Skeletal muscle tissue (tissue), 4 donors: Measurements from ENCODE around the gene BNC2. TPM values are rescaled to one million over a fixed set of nuclear protein-coding genes. Genes with fewer than 3 reads are reported as not detected.

Experiments used
- H3K27ac ChIP-seq: one replicate; pipeline ENCODE4 v1.7.0; 2013; ENCODE audit warnings: mild to moderate bottlenecking, low read depth, low read length, inconsistent platforms
- H3K27me3 ChIP-seq, 3 donors: one replicate each; pipeline ENCODE4 v1.7.0; 2013; ENCODE audit warnings: low read length in 3 of 3; ENCODE audit not compliant: control insufficient read depth in 3 of 3, insufficient read depth in 3 of 3
- H3K36me3 ChIP-seq, 3 donors: one replicate each; pipeline ENCODE4 v1.7.0; 2013; ENCODE audit warnings: low read length in 3 of 3; ENCODE audit not compliant: control insufficient read depth in 3 of 3, insufficient read depth in 3 of 3
- H3K4me1 ChIP-seq, 3 donors: one replicate each; pipeline ENCODE4 v1.7.0; 2013; ENCODE audit warnings: low read length in 3 of 3, mild to moderate bottlenecking in 3 of 3; ENCODE audit not compliant: control insufficient read depth in 3 of 3, insufficient read depth in 3 of 3
- H3K4me3 ChIP-seq, 3 donors: one replicate each; pipeline ENCODE4 v1.7.0; 2013; ENCODE audit warnings: low read length in 3 of 3
- H3K9ac ChIP-seq, 3 donors: one replicate each; pipeline ENCODE4 v1.7.0; 2013; ENCODE audit warnings: low read length in 3 of 3, mild to moderate bottlenecking in 3 of 3, moderate library complexity in 2 of 3, low read depth in 1 of 3
- H3K9me3 ChIP-seq, 3 donors: one replicate each; pipeline ENCODE4 v1.7.0; 2013; ENCODE audit warnings: low read length in 3 of 3; ENCODE audit not compliant: control insufficient read depth in 3 of 3
- total RNA-seq: library from RNA; depleted of rRNA; stranded (reverse); fragments of >200 nt; gene quantifications from one replicate; pipeline ENCODE4 v1.2.3, GENCODE V29; 2014
- donor health status: Osteomylitis.

BNC2 gene
- total RNA-seq, 1 donor from 2014 or later, result 10.4 TPM

DNA sequence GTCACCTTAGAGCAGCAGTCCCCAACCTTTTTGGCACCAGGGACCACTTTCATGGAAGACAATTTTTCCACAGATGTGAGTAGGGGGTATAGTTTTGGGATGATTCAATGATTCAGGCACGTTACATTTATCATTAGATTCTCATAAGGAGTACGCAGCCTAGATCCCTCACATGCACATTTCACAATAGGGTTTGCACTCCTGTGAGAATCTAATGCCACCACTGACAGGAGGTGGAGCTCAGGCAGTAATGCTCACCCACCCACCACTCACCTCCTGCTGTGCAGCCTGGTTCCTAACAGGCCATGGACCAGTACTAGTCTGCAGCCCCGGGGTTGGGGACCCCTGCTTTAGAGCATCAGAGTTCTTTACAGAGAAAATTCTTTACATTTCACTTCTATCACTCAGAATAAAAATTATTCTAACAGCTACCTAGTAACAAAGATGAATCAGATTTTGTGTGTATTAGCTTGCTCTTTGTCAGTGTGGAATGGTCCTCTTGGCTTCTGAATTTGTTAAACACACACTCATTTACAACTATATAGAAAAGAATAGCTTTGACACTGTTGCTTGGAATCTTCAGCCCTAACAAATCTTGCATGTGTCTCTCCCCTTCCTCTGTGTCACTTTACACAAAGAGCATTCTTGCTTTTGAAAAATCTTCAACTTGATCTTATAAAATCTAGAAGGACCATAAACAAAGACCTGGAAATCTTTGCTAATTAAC is 438.6 kb downstream of the BNC2 start:
- no peaks in the 10 kb centered on the region for H3K36me3 ChIP-seq
- no peaks in the 10 kb centered on the region for H3K27me3 ChIP-seq
- H3K4me3 ChIP-seq, result no peak overlapping the region
- H3K9me3 ChIP-seq, result no peaks in the 10 kb centered on the region
- no peaks in the 10 kb centered on the region for H3K4me1 ChIP-seq
- H3K27ac ChIP-seq, result no peak overlapping the region
- H3K9ac ChIP-seq, result no peak overlapping the region

DNA sequence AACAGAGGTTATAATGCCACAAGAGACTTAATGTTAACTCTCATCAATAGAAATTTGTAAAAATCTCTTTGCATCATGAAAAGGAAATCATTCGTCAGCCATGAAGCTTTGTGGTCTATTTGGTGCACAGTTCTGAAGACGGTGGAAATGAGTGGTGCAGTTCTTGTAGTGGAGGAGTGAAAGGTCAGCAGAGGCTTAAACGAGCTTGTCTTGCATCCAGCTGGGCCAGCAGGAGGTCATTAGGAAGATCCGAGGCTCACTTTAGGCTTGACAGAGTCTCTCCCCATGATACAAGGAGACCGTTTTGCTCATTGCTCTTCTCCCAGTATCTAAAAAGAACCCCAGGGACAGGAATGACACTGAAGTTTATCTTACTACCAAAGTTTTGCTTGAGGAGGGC is 440.8 kb downstream of the BNC2 start:
- Histone ChIP-seq H3K4me3 (no peak overlapping the region), H3K27me3 (no peaks in the 10 kb centered on the region), H3K9me3 (no peaks in the 10 kb centered on the region), H3K27ac (no peak overlapping the region), H3K36me3 (no peaks in the 10 kb centered on the region), H3K9ac (no peak overlapping the region), H3K4me1 (no peaks in the 10 kb centered on the region)

- Histone ChIP-seq H3K4me1 (no peaks in the 10 kb centered on the region), H3K36me3 (no peaks in the 10 kb centered on the region), H3K27ac (no peak overlapping the region)
Observed at GRCh38 chr9:16427873-16428427, 442.5 kb downstream of the BNC2 start.

DNA sequence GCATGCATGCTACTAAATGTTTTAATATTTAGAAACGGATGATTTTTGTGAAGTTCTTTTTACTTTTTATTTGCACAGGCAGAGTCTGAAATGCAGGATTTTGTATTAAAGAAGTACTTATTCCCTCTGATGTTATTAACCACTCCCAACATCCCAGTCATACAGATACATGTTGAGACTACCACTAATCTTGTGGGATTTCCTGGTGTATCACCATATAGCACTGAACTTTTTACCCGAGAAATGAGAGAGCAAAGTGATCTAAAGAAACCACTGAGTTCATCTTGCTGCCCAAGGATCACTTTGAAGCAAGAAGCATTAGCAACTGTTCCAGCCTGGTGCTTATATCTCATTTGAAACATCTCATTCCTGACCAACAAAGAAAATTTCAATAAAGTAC is 443.8 kb downstream of the BNC2 start:
- H3K9me3 ChIP-seq, result no peaks in the 10 kb centered on the region
- no peak overlapping the region for H3K27ac ChIP-seq
- no peak overlapping the region for H3K4me3 ChIP-seq
- no peaks in the 10 kb centered on the region for H3K36me3 ChIP-seq
- H3K27me3 ChIP-seq, result no peaks in the 10 kb centered on the region
- no peak overlapping the region for H3K9ac ChIP-seq
- no peaks in the 10 kb centered on the region for H3K4me1 ChIP-seq

More at GRCh38 chr9:16427873-16428427, 442.5 kb downstream of the BNC2 start:
- Histone ChIP-seq H3K4me3 (no peak overlapping the region), H3K27me3 (no peaks in the 10 kb centered on the region), H3K9ac (no peak overlapping the region), H3K9me3 (no peaks in the 10 kb centered on the region)

GRCh38 chr9:16425562-16426231 is 444.8 kb downstream of the BNC2 start:
- no peaks in the 10 kb centered on the region for H3K27me3 ChIP-seq
- H3K9me3 ChIP-seq, result no peaks in the 10 kb centered on the region
- no peak overlapping the region for H3K9ac ChIP-seq
- H3K4me3 ChIP-seq, result no peak overlapping the region
- H3K27ac ChIP-seq, result no peak overlapping the region
- H3K36me3 ChIP-seq, result no peaks in the 10 kb centered on the region
- no peaks in the 10 kb centered on the region for H3K4me1 ChIP-seq

DNA sequence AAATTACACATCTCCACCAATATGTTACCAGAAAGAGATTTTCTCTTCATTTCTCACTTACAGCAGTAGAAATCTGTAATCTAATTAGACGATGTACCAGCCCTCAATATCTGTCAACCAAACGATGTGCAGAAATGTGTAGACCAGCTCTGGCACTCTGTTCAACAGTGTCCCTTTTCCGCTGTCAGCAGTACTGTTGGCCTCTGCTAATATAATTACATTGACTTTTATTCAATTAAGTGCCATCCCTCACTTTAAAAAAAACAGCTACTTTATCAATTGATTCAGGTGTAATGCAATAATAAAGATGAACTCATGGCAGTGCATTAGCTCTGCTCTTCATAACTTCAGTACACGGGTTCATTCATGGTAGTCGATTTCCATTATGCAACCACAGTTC is 448.4 kb downstream of the BNC2 start:
- Histone ChIP-seq H3K4me3 (no peak overlapping the region), H3K27me3 (no peaks in the 10 kb centered on the region), H3K9ac (no peak overlapping the region), H3K27ac (no peak overlapping the region), H3K4me1 (no peaks in the 10 kb centered on the region), H3K36me3 (peaks cover 0 to 5% (median 3%) of the 10 kb centered on the region in 3 donors), H3K9me3 (no peaks in the 10 kb centered on the region)

DNA sequence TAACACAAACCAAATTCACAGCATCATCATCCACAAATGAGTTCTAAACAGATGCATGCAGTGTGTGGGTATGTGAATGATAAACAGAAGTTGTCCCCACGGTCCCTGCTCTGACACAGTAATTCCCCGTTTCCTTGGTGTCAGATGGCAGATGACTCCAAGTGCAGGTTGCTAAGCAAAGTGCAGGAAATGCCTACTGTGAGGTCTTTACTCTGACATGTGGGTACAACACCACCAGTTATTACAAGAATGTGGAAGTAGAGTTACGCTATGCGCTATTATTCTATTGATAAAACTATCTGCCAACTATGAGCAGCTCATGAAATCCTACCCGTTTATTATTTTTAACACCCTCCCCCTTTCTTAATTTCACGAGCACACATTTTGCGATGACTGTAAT is 448.9 kb downstream of the BNC2 start:
- Histone ChIP-seq H3K27ac (no peak overlapping the region), H3K36me3 (peaks cover 0 to 5% (median 3%) of the 10 kb centered on the region in 3 donors), H3K4me3 (no peak overlapping the region), H3K9me3 (no peaks in the 10 kb centered on the region), H3K9ac (no peak overlapping the region), H3K27me3 (no peaks in the 10 kb centered on the region), H3K4me1 (no peaks in the 10 kb centered on the region)

- Histone ChIP-seq H3K27ac (no peak overlapping the region), H3K9me3 (no peaks in the 10 kb centered on the region), H3K4me1 (no peaks in the 10 kb centered on the region)
Observed at GRCh38 chr9:16419124-16419523, 451.3 kb downstream of the BNC2 start.

DNA sequence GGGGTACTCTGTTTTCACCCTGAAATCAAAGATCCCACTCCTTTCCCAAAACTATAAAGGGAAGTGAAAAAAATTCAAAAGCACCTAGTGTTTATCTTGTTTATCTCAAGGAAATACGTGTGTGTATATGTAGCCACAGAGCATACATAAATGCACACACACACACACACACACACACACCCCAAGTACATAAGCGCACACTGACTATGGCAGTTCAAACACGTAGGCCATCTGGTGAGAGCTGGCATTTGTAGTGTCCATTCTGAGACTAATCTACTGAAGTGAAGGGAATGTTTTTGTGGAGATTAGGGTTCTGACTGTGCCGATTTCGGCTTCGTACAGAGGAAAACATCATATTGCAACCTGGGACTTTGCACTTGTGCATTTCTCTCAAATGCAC is 451.7 kb downstream of the BNC2 start:
- H3K9ac ChIP-seq, result no peak overlapping the region
- H3K9me3 ChIP-seq, result no peaks in the 10 kb centered on the region
- peaks cover 0 to 5% (median 3%) of the 10 kb centered on the region in 3 donors for H3K36me3 ChIP-seq
- H3K4me1 ChIP-seq, result no peaks in the 10 kb centered on the region
- H3K27me3 ChIP-seq, result no peaks in the 10 kb centered on the region
- H3K4me3 ChIP-seq, result no peak overlapping the region
- H3K27ac ChIP-seq, result no peak overlapping the region

More at GRCh38 chr9:16419124-16419523, 451.3 kb downstream of the BNC2 start:
- Histone ChIP-seq H3K36me3 (peaks cover 0 to 5% (median 3%) of the 10 kb centered on the region in 3 donors), H3K27me3 (no peaks in the 10 kb centered on the region), H3K4me3 (no peak overlapping the region), H3K9ac (no peak overlapping the region)

DNA sequence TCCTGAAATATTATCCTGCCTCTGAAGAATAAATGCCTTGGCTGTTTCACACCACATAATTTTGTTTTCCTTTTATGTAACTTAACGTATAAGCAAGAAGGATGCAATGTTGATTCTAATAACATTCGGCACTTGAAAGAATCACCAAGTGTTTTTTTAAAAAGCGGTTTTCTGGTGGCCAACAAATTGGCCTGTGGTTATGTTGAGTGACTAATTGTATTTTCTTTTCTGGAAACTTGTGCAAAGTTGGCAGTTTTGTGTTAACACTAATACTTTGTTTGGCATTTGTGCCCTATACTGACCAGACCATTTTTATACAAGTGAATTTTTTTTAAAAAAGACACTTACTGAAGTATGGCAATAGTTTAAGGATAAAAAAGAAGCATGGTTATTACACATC is 452.7 kb downstream of the BNC2 start:
- Histone ChIP-seq H3K36me3 (peaks cover 0 to 5% (median 3%) of the 10 kb centered on the region in 3 donors), H3K27me3 (no peaks in the 10 kb centered on the region), H3K4me1 (no peaks in the 10 kb centered on the region), H3K9ac (no peak overlapping the region), H3K9me3 (no peaks in the 10 kb centered on the region), H3K27ac (peak overlapping the region; percentile 33), H3K4me3 (no peak overlapping the region)
